SIG-M5 (cell line): ENCODE data around the gene TSPAN16.
"Not testable (repeated sequence)": the region's sequence is repeated elsewhere in the genome, so short reads cannot be mapped to it uniquely, and the experiment has no call there.

Experiments
- DNase-seq: peaks from one replicate; lab custom pipeline; 2025; lab: John Stamatoyannopoulos, UW

Gene TSPAN16

DNA sequence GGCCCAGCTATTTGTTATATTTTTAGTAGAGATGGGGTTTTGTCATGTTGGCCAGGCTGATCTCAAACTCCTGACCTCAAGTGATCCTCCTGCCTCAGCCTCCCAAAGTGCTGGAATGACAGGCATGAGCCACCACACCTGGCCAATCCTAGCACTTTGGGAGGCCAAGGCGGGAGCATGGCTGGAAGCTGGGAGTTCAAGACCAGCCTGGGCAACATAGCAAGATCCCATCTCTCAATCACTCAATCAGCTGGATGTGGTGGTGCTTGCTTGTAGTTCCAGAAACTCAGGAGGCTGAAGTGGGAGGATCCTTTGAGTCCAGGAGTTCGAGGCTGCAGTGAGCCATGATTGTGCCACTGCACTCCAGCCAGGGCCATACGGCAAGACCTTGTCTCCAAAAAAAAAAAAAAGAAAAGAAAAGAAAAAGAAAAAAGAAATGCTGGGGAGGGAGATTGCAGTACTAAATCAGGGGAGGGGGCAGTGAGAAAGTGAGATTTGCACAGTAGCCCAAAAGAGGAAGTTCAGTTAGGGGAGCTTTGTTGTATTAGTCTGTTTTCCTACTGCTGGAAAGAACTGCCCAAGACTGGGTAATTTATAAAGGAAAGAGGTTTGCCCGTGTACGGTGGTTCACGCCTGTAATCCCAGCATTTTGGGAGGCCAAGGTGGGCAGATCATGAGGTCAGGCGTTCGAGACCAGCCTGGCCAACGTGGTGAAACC, 24.5 kb downstream of the TSPAN16 start:
- not testable (repeated sequence) for DNase-seq

DNA sequence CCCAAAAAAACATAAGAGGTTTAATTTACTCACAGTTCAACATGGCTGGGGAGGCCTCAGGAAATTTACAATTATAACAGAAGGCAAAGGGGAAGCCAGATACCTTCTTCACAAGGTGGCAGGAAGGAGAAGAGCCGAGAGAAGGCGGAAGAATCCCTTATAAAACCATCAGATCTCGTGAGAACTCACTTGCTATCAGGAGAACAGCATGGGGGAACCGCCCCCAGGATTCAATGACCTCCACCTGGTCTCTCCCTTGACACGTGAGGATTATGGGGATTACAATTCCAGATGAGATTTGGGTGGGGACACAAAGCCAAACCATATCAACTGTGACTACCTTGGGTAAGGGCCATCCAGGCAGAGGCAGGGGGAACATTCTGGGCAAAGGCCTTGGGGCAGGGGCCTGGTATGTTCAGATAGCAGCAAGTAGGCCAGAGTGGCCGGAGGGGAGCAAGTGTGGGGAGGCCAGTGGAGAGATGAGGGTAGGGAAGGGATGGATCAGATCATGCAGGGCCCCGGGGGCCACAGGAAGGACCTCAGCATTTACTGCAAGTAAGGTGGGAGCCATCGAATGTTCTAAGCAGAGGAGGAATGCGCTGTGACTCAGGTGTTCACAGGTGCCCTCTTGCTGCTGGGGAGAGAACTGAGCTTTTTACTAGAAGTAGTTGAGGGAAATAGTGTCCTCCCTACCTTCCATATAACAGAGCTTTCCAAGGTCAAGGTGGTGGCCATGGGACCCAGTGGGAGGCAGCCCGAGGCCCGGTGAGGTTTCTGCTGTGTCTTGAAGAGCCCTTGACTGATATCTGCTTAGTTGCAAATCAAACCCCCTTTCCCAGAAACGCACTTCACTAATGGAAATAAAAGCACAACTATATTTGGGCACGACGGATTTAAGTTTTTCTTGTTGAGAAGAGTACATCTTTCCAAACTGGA, 25.5 kb downstream of the TSPAN16 start:
- no peak for DNase-seq

DNA sequence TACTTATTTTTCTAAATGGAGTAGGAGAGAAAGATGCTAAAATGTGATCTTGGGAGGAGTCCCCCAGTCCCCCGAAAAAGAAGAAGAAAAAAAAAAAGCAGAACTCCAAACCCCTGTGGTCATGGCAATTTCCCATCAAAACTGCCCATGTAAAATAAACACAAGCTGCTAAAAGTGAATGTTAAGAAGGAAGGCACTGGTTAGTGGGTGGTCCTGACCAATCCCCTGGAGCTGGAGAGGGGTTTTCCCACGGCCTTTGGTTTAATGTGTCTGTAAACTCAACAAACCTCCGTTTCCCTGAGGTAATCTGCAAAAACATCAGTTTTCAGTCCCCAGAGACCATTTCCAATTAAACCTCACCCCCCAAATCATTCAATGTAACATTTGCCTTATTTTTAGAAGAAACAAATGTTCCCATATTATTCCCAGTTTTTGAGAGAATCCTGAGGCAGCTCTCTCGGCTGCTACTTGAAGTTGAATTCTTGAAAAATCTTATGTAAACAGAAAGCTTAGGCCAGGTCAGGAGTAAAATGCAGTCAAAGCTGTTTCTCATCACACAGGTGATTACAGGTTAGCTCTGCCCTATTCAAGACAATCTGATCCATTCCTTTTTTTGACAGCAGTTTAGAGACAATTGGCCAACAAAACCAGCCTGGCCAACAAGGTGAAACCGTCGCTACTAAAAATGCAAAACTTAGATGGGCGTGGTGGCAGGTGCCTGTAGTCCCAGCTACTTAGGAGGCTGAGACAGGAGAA, 26.5 kb downstream of the TSPAN16 start:
- no peak for DNase-seq

DNA sequence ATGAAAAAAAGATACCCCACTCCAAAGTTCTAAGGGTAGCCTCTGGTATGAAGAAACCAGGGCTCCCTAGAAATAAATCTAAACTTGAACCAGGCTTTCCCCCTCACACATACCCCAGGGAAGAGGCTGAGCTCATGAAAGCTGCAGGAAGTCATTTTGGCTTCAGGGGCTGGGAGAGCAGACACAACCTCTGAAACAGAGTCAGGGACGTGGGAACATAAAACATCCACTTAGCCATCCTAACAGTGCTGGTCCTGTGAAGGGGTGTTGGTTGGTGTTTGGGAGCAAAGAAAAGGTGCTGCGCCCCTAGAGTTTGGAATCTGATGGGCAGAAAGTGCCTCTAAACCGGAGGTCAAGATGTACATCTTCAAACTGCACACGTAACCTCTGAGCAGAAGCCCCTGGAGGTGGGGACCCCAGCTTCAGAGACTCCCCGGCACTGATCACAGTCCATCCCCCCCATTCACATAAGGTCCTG, 27.7 kb downstream of the TSPAN16 start:
- no peak for DNase-seq

DNA sequence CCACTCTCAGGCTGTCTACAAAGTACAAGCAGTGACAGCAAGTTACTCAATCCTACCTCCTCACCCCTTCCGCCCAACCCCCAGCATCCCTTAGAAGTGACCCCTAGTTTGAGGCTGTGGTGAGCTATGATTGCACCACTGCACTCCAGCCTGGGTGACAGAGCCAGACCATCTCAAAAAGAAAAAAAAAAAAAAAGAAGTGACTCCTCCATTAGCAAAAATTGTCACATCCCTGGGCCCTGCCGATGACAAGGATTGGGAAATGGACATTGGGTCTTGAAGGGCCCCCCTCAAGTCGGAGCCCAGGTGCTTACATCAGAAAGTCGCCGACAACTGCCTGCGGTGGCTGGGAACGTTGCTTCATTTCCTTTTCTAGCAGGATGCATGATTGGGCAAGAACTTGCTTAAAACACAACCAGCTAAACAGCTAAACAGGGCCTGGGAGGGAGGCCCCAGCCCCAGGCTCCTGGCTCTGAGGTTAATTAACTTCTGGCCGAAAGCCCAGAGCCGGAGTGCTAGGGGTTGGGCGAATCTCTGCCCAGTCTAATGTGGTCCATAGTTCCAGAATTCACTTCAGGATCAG, 28.2 kb downstream of the TSPAN16 start:
- DNase-seq: peak; percentile 99

- no peak for DNase-seq
Observed at GRCh38 chr19:11324748-11325389, 28.9 kb downstream of the TSPAN16 start.

DNA sequence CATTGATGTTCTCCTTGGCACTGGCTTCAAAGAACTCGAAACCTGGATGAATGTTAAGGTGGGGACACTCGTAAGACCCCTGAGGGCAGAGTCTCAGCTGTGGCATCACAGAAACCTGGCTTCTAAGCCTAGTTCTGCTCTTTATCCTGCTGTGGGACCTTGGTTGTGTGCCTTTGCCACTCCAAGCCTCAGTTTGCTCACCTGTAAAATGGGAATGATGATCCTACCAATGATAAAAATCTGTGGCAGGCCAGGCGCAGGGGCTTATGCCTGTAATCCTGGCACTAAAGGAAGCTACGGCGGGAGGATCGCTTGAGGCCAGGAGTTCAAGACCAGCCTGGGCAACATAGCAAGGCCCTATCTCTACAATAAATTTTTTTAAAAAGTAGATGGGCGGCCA, 29.6 kb downstream of the TSPAN16 start:
- no peak for DNase-seq

DNA sequence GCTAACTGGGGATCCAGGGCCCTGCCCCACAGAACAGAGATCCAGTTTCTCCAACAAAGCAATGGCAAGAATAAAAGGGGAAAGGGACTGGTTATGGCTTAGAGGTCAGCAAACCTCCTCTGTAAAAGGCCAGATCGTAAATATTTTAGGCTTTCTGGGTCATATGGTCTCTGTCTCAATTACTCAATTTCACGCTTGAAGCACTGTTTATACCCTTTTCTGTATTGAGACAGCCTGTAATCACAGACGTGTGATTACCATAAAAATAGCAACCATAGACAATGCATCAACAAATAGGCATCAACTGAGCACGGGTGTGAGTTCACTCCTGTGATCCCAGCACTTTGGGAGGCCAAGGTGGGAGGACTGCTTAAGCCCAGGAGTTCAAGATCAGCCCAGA, 34.2 kb downstream of the TSPAN16 start:
- DNase-seq: no peak

DNA sequence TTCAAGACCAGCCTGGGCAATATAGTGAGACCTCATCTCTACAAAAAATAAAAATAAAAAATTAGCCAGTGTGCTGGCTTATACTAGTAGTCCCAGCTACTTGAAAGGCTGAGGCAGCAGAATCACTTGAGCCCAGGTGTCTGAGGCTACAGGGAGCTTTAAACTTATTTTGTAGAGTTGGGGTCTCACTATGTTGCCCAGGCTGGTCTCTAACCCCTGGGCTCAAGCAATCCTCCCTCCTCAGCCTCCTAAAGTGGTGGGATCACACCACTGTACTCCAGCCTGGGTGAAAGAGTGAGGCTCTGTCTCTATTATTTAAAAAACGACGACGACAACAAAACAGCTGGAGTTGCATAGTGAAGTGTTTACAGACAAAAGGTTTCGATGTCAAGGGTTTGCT, 35.5 kb downstream of the TSPAN16 start:
- DNase-seq: no peak

DNA sequence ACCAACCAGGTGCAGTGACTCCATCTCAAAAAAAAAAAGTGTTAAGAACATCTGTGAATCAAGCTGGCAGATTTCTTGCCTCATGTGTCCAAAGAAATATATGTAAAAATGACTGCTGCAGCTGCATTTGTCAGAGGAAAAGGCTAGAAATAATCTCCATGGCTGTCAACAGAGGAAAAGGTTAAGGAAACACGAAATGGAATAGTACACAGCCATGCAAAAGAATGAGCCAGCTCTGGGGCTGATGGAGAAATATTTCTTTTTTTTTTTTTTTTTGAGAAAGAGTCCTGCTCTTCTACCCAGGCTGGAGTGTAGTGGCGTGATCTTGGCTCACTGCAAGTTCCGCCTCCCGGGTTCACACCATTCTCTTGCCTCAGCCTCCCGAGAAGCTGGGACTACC, 36.9 kb downstream of the TSPAN16 start:
- no peak for DNase-seq

- DNase-seq: not testable (repeated sequence)
Observed at GRCh38 chr19:11333838-11334237, 37.9 kb downstream of the TSPAN16 start.

- no peak for DNase-seq
Observed at GRCh38 chr19:11335449-11336146, 39.6 kb downstream of the TSPAN16 start.

DNA sequence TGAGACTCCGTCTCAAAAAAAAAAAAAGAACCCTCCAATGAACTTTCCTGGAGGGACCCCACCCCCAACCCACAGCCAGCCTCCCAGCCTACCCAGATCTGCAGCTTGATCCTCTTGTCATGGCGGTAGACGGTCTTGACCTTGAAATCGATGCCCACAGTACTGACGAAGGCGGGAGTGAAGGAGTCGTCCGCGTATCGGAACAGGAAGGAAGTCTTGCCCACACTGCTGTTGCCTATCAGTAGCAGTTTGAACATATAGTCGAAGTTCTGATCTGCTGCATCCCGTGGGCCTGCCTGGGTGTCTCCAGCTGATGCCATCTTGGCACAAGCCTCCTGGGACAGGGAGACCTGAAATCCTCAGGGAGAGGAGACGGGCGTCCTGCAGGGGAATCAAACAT, 41.1 kb downstream of the TSPAN16 start:
- no peak for DNase-seq

DNA sequence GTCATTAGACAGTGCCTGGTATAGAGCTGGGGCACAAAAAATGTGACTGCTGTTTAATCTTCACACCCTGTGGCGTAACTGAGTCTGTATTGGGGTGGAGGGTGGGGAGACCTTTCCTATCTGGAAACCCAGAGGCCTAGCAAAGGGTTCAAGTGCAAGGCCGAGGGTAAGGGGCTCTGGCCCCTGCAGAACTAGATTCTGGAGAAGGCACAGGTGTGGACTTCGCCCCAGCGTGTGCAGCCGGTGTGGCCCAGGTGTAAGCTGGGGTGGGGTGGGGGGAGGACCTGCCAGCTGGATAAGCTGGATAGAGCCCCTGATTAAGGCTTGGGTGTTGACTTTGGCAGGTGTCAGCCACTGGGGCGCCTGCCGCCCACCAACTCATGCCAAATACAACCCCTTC, 42.2 kb downstream of the TSPAN16 start:
- no peak for DNase-seq

GRCh38 chr19:11338569-11339253, 42.8 kb downstream of the TSPAN16 start:
- no peak for DNase-seq

GRCh38 chr19:11339254-11340098, 43.5 kb downstream of the TSPAN16 start, which contains the start of gene RAB3D:
RAB3D (minus strand) TSS chr19:11339657; CDS start chr19:11337399, 2,258 bp downstream.
- DNase-seq: peak; percentile 21

DNA sequence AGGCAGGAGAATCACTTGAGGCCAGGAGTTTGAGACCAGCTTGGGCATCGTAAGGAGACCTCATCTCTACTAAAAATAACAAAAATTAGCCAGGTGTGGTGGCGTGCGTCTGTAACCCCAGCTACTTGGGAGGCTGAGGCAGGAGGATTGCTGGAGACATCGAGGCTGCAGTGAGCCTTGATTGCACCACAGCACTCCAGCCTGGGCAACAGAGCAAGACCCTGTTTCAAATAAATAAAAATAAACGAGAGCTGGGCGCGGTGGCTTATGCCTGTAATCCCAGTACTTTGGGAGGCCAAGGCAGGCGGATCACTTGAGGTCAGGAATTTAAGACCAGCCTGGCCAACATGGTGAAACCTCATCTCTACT, 44.1 kb downstream of the TSPAN16 start:
- not testable (repeated sequence) for DNase-seq

DNA sequence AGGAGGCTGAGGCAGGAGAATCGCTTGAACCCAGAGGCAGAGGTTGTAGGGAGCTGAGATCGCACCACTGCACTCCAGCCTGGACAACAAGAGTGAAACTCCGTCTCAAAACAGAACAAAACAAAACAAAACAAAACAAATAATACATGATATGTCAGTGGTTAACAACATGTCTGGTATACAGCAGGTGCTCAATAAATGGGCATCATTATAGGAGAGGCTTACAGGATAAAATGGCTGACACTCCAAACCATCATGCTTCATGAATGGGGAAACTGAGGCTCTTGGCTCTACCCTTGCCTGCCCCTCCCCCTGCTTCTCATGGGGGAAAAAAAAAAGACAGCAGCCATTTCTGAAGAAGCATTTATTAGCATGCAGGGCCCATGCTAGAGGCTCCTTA, 46.5 kb downstream of the TSPAN16 start:
- DNase-seq: no peak

- DNase-seq: no peak
Observed at GRCh38 chr19:11345122-11345803, 49.3 kb downstream of the TSPAN16 start.
